Measurements from ENCODE around the gene KCNJ6.
"Not testable (repeated sequence)": the region's sequence is repeated elsewhere in the genome, so short reads cannot be mapped to it uniquely, and the experiment has no call there.

KCNJ6 gene

DNA sequence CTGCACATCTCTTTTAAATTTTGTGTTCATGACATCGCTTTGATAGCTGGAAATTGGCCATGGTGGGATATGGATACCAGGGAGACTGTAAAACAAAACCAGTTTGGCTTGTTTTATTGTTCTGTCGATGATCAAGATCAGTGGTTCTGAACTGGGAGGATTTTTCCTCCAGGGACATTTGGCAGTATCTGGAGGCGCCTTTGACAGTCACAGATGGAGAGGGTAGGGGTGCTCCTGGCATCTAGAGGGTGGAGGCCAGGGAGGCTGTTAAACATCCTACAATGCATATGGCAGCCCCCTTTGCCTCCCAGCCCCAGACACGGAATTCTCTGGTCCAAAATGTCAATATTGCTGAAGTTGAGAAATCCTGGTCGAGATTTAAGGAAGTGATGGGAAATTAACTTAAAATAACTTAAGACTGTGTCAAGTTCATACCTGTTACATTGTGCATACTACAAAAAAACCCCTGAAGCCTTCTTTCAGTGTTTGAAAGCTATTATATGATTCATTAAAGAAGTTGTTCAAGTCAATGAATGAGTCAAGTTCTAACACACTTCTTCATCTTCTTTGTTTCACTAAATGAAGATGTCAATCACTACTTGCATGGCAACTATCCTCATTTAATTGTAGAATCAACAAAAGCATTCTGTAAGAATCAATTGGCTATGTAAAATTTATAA lies 150.9 kb downstream of the KCNJ6 start:
- no peak for DNase-seq

DNA sequence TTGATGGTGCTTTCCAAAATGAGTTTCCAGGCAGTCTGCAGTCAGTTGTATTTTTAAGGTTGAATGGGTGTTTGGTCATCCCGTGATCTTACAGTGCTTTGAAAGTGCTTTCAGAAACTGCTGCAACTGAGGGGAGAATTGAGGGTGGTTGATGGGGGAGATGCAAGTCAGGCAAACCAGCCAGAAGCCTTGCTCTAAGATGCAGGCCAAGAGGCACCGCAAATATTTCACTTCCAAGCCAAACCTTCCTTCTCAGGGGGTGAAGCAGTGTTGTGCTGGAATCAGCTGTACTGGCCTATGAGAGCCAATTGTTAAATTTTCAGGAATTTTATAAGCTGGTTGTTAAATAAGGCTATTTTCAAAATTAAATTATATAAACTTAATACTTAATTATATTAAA lies 151.6 kb downstream of the KCNJ6 start:
- DNase-seq, result no peak

DNA sequence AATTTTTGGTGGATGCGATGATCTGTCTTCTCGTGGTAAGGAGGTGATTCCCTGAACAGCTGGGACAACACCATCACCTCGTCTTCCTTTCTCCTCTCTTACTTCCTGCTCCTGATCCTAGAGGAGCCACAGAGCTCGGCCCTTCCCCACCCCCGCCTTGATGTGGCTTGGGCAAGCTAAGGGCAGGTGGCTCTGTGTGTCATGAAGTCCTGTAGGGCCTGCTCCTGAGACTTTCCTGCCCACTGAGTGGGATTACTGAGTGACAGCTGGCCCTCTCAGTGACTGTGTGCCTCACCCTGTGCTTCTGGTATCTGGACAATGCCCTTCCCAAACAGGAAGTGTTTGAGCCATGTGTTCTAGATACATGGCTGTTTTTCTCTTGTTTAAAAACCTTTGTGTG lies 153.0 kb downstream of the KCNJ6 start:
- no peak for DNase-seq

DNA sequence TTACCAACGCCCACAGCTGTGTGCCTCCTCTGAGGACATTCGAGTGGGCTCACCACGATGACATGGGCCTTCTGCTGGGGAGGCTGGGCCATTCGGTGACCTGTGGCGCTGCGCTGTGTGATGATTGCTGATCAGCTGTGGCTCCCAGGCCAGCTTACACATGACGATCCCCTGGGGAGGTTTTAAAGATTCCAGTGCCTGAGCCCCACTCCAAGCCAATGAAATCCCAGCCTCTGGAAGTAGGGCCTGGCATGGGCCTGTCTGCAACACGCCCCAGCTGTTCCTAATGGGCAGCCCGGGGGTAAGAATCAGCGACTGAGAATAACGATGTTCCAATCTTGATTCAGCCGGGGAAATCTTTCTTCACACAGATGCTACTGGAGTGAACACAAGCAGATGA lies 153.7 kb downstream of the KCNJ6 start:
- DNase-seq, result no peak

DNA sequence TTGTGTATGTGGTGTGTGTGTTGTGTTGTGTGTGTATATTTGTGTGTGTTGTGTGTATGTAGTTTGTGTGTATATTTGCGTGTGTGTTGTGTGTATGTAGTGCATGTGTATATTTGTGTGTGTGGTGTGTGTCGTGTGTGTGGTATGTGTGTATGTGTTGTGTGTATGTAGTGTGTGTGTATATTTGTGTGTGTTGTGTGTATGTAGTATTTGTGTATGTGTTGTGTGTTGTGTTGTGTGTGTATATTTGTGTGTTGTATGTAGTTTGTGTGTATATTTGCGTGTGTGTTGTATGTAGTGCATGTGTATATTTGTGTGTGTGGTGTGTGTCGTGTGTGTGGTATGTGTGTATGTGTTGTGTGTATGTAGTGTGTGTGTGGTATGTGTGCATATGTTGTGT lies 154.9 kb downstream of the KCNJ6 start:
- not testable (repeated sequence) for DNase-seq

DNA sequence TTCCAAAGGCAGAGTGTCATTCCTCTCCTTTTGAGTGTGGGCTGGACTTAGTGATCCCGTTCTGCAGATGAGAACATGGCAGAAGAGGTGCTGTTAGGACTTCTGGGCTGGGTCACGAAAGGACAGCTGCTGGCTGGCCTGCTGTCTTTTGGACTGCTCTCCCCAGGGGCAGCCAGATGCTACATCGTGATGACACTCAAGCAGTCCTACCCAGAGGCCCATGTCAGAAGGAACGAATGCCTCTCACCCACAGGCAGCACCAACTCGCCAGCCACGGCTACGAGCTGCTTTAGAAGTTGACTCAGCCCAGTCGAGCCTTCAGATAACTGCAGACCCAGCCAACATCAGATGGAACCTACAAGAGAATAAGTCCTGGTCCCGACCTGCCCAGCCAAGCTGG lies 156.5 kb downstream of the KCNJ6 start:
- no peak for DNase-seq

DNA sequence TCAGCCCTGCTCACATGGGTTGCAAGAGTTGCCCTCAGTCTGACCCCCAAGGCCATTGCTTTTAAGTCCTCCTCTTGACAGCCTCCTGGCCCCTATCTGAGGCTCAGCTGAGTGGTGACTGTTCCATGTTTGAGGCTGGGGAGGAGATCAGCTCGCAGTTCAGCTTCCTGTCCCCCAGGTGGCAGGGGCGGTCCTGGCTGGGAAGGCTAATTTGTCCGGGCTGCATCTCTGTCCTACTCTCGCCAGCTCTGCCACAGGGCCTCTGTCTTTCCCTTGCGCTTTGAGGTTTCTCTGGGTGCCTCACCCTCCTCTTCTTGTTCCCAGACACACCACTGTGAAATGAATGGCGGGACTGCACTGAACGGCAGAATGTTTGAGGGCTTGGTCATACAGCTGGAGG lies 157.3 kb downstream of the KCNJ6 start:
- DNase-seq, result peak; percentile 11

DNA sequence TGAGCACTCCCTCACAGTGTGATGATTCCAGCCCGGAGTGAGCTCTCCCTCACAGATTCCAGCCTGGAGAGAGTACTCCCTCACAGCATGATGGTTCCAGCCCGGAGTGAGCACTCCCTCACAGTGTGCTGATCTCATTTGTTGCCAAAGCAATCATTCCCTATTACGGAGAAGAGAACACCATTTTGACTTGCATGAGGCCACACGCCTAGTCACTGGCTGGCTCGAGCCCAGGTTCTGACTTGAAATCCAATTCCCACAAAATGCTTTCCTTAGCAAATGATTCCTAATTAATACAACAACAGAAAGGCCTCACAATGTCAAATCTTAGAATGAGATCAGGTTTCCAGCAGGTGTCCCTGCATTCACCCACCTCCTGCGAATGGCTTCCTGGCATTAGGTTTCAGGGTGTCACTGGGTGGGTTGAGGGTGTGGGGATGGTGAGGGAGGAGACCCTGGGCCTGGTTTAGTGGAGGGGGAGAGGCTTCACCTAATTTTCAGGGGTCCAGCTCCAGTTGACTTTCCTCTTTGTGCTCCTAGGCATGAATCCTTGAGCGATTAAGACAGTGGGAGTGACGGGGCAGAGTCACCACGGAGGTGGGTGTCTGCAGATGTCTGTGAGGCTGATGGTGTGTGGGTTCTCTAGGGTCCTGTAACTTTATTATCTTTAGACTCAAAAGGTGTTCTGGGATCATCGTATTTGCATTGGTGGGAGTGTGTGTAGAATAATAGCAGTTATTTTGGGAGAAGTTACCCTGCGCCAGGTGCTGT lies 158.5 kb downstream of the KCNJ6 start:
- DNase-seq, result no peak

DNA sequence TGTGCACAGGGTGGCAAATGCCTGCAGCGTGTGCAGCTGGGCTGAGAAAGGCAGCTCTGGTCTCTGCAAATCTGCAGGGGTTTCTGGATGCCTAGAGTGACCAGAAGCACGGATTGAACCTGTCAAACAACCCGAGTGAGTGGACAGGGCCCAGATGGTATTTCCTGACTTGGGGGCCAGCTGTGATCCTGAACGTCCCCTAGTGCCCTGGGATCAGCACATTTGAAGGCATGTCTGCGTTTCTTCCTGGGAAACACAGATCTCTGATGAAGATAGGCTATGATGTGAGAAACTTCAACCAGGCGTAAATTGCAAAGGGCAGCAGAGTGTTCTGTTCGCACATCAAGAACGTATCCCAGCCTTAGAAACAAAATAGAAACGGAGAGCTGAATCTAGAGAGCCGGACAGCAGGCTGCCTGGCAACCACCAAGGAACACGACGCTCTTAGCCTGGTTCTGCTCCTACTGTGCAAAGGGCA lies 163.1 kb downstream of the KCNJ6 start:
- no peak for DNase-seq

DNA sequence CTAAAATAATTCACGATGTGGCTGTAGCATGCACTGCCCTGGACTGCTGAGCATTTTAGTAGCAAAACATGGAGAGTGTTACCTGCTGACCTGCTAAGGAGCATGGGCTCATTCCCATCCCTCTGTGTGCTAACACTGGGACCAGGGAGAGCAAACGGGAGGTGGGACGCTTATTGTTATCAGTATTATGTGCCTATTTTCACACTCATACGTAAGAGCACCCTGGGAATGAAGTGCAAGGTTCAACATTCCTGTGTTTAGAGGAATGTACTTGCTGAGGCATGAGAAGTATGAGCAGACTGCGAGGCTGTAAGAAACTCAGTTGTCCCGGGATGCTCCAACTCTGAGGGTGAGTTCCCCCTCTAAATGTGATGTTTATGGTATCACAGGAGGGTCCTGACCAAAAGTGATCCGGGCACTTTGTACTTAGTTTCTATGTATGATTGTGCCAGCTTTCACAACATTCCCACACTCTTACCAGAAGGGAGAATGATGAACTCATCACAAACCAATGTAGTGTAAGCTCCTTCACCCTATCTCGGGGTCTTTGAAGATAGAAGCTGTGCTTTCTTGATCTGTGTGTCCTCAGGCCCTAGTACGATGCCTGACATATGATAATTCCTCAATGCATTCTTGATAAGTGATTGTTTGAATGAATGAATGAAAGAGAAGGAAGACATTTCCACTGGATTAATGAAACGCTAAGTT lies 164.8 kb downstream of the KCNJ6 start:
- no peak for DNase-seq

DNA sequence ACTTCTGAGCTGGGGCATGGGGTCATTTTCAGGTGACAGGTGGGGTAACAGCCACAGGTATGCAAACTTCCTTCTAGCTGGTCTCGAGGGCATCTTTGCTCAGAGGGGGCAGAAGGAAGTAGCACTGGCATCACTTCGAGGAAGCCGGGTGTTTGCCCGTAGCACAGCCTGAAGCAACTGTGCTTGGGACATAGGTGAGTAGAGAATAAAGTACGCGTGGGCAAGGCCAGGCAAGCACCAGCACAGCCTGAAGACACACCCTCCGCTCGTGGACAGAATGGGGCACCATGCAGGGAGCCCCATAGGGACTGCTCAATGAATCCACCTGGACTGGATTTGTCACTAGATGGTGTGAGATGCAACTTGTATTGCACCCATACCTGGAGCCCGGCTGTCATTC lies 167.1 kb downstream of the KCNJ6 start:
- no peak for DNase-seq

DNA sequence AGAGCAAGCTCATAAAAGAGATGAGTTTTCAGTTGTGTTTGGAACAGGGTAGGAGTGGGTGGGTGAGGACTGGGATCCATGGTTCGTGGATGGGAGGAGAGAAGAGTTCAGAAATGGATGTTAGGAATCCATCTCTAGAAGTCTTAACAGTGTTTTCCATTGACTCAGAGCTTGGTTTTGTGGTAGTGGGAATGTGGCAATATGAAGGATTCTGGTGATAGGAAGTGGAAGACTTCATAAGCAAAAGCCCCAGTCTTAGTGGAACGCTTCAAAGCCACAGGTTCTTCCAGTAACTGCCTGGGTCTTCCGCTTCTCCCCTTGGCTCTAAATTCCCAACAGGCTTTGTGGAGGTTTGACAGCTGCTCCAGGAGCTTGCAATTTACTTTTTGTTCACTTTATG lies 167.9 kb downstream of the KCNJ6 start:
- DNase-seq, result no peak

DNA sequence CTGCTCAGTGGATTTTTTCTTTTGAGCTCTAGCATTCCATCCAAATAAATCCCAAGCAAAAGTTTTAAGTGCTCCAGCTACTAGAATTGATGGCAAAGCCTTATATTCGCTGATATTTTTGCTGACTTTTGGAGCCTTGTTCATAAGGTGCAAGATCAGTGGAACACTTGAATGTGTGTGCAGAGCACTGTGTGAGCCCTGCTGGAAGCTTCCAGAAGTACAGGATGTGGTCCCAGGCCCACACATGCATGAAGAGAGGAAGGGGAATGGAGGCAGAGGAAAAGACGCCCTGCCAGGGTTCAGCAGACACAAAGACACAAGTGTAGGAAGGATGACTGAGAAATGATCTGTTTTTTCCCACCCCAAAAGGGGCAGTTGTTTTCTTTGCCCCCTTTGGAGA lies 169.4 kb downstream of the KCNJ6 start:
- no peak for DNase-seq

DNA sequence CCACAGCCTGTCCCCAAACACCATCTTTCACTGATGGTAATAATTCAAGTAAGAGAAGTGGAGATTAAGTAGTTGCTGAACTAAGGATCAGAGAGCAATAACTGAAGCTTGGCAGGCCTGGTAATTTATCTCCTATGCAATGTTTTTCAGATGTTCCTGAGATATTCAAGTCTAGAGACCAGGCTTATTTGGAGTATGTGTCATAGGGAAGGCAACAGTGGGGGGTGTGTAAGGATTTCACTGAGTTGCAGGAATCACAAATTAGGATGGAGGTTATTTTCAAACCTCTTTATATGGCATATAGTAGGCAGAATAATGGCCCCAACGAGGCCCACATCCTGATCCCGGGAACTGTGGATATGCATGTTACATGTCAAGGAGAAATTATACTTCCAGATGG lies 171.7 kb downstream of the KCNJ6 start:
- DNase-seq, result no peak

DNA sequence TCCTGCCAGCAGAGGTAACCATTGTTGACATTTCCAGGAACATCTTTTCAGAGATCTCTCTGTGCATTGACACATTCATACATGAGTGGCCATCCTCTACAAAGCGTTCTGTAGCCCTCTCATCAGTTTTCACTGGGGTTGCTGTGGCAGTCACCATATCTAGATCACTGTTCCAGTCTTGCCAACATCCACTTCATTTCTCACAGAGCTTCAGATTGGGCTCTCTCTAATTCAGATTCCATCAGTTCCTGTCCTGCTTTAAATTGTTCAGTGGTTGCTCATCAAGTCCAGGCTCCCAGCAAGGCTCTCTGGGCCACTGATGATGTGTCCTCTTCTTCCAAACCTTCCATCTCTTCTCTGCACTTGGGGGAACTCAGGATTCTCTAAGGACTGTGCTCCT lies 173.7 kb downstream of the KCNJ6 start:
- no peak for DNase-seq

DNA sequence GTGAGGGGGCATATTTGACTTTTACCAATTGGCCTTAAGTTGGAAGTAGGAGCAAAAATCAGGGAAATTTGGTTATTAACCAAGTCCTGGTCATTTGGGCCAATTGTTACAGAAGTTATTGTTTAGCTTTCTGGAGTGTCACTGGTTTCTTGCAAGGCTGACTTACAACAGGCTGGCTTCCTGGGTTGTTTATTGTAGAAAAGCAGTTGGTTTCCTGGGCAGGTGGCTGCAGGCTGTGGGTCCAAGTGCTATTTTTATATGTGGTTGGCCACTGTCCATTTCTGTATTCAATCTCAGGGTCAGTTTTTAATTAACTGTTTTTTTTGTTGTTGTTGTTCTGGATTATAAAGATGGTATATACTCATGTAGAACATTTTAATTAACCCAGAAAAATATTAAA lies 174.1 kb downstream of the KCNJ6 start:
- no peak for DNase-seq

DNA sequence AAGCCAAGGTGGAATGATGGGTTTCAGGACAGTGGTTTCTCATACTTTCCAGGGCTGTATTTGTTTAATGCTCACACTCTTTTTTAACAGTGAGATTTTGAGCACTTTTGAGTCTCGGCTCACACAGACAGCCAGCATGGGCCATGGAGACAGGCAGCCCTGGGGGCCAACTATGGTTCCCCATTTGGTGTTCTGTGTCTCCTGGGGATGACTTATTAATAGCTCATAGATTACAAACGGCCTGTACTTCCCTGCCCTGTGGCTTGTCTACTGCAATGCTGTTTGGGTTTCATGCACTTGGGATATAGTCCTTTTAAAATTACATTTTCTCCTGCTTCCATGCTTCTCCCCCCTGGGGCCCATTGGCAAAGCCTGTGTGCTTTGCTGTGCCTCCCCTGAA lies 178.3 kb downstream of the KCNJ6 start:
- no peak for DNase-seq

DNA sequence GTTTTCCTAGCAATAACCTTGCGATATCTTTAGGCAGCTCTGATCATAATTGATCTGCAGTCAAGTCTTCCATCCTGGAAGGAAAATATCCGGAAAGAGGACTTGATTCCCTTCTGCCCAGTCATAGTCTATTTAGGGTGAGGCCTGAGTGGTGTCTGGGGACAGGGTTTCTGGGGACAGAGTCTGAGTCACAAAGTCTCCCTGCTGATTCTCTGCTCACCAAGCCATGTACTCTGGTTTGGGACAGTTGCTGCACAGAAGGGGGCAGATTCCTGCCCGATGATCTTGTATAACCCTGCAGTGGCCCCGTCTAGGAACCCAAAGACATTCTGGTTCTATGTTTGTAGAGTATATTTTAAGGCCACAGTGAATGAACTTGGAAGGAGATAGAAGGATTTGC lies 178.8 kb downstream of the KCNJ6 start:
- no peak for DNase-seq

DNA sequence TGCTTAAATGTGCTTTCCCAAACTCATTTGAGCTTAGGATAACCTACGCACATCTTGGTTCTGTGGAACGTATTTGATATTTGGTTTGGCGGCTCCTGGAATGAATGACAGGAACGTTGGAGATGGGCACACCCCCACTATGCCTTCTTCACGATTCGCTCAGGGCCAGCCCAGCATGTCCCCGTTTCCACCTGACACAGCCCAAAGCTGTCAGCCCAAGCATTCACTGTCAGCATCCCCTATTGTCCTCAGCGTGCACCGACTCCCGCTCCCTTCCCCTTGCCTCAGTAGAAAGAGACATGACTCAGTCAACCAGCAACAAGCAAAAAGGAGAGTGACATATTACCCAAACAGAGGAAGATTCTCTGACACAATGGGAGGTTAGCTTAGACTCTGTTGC lies 181.4 kb downstream of the KCNJ6 start:
- DNase-seq, result no peak

DNA sequence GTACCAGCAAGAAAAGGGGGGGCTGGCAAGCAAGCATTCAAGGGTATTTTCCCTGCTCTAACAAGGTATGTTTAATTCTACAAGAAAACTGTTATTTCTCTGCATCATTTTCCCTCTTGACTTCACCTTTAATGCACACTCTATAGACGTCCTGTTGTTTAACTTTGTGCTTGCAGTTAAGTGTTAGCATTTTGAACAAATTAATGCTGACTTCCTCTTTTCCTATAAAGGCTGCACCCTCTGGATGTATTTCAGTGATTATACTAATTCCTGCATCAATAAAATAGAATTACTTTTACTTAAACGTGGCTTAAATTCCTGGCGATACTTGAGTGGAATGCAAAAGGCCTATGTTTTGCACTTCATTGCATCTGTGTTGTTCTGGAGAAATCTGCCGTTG lies 183.3 kb downstream of the KCNJ6 start:
- no peak for DNase-seq

DNA sequence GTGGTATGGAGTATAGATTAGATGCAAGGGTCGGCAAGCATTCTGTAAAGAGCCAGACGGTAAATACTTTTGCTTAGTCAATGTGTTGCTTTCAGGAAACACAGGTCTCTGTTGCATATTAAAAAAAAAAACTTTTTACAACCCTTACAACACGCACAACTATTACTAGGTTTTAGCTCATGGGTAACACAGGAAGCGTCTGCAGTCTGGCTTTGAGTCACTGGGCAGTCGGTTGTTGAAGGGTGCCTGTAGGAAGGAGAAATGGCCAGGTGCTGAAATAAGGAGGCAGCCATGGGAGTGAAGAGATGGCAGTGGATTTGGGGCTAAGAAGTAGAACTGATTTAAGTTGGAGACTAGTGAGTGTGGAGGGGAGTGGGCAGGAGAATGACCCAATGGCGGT lies 192.1 kb downstream of the KCNJ6 start:
- no peak for DNase-seq

DNA sequence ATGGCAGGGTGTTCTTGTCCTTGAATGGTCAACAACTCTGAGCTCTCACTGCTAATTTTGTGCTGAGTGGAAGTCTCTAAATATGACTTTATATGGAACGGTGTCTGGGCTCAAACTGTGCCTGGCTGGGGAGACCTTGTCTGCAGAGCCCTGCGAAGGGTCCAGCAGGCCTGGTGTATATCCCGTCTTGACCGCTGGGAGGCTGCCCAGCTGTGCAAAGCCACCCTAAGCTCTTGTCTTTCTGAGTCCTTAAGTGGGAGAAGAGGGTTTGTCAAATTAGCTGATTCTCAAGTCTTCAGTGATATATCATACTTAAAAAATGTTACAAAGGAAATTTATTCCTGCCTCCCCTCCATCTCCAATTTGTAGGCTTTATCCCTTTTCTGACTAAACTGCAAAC lies 198.7 kb downstream of the KCNJ6 start:
- DNase-seq, result no peak

DNA sequence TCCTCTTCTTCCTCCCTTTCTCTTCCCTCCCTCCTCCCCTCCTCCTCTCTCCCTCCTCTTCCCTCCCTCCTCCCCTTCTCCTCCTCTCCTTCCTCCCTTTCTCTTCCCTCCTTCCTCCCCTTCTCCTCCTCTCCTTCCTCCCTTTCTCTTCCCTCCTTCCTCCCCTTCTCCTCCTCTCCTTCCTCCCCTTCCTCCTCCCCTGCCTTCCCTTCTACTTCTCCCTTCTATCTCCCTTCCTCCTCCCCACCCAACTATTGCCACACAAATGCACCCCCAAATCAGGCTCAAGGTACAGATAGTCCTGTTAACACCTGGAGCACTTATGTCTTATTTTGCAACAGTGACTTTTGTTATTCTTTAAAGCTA lies 203.7 kb downstream of the KCNJ6 start:
- not testable (repeated sequence) for DNase-seq

Measured in kidney glomerular epithelial cell (primary cell).